HUES48 (cell line): ENCODE data around the gene CDC45.

Experiments used
- H3K27ac ChIP-seq: one replicate; pipeline ENCODE4 v1.7.0; 2013; ENCODE audit warnings: low read depth, low read length, inconsistent platforms
- H3K27me3 ChIP-seq: 2 replicates; pipeline ENCODE4 v1.6.1; 2013; ENCODE audit warnings: mild to moderate bottlenecking, low read length; ENCODE audit not compliant: control insufficient read depth, insufficient read depth
- H3K36me3 ChIP-seq: 2 replicates; pipeline ENCODE4 v1.6.1; 2013; ENCODE audit warnings: low read length; ENCODE audit not compliant: control insufficient read depth, insufficient read depth
- H3K4me1 ChIP-seq: 2 replicates; pipeline ENCODE4 v1.6.1; 2013; ENCODE audit warnings: mild to moderate bottlenecking, low read length; ENCODE audit not compliant: control insufficient read depth, insufficient read depth
- H3K4me3 ChIP-seq: 2 replicates; pipeline ENCODE4 v1.5.1; 2013; ENCODE audit warnings: mild to moderate bottlenecking, low read depth, low read length
- H3K9ac ChIP-seq: 2 replicates; pipeline ENCODE4 v1.6.1; 2013; ENCODE audit warnings: mild to moderate bottlenecking, low read depth, low read length, moderate library complexity
- H3K9me3 ChIP-seq: 2 replicates; pipeline ENCODE4 v1.6.1; 2013; ENCODE audit warnings: low read length; ENCODE audit not compliant: control insufficient read depth, insufficient read depth

CDC45 gene

DNA sequence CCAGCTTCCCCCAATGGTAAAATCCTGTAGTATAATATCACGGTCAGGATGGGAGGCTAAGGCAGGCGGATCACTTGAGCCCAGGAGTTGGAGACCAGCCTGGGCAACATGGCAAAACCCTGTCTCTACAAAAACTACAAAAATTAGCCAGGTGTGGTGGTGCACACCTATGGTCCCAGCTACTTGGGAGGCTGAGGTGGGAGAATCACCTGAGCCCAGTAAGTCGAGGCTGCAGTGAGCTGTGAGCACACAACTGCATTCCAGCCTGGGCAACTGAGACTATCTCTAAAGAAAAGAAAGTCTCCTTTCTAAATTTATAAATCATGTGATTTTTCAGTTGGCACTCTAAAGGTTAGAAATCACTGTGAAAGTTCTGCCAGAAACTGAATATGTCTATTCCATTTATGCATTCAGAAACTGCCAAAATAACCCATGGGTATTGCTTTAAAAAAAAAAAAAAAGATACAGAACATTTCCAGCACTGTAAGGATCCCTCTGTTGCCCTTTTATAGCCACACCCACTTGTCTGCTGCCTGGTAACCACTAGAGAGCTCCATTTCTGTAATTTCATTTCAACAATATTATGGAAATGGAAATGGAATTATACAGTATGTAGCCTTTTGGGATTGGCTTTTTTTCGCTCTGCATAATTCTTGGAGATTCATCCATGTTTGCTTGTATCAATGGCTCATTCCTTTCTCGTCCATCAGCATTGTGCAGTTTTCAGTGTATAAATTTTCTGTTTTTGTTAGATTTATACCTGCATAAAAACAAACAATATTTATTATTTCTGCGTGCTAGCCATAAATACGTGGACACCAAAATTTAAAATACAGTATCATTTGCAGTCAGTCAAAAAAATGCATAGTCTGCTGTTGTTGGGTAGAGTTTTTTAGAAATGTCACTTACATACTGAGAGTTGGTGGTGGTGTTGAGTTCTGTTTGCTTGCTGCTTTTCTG lies 9.4 kb downstream of the CDC45 start:
- H3K4me1 ChIP-seq: no peaks in the 10 kb centered on the region
- H3K9ac ChIP-seq: no peak overlapping the region
- no peak overlapping the region for H3K27ac ChIP-seq
- peaks cover 71% of the 10 kb centered on the region for H3K36me3 ChIP-seq
- H3K27me3 ChIP-seq: no peaks in the 10 kb centered on the region
- no peak overlapping the region for H3K4me3 ChIP-seq
- no peaks in the 10 kb centered on the region for H3K9me3 ChIP-seq

DNA sequence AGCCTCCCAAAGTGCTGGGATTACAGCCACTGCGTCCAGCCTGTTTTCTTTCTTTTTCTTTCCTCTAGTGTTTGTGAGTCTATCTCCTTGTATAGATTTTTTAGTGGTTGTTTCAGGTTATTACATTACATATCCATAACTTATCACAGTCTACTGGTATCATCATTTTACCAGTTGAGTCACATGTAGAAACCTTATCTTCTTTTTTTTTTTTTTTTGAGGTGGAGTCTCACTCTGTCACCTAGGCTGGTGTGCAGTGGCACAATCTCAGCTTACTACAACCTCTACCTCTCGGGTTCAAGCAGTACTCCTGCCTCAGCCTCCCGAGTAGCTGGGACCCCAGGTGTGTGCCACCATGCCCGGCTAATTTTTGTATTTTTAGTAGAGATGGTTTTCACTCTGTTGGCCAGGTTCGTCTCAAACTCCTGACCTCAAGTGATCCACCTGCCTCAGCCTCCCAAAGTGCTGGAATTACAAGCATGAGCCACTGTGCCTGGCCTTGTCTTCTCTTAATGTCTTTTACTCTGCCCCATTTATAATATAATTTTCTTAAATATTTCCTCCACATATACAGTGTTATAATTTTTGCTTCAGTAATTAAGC lies 11.0 kb downstream of the CDC45 start:
- Histone ChIP-seq H3K9ac (no peak overlapping the region), H3K4me1 (no peaks in the 10 kb centered on the region), H3K4me3 (no peak overlapping the region), H3K27ac (no peak overlapping the region), H3K27me3 (no peaks in the 10 kb centered on the region), H3K36me3 (peaks cover 71% of the 10 kb centered on the region), H3K9me3 (no peaks in the 10 kb centered on the region)

DNA sequence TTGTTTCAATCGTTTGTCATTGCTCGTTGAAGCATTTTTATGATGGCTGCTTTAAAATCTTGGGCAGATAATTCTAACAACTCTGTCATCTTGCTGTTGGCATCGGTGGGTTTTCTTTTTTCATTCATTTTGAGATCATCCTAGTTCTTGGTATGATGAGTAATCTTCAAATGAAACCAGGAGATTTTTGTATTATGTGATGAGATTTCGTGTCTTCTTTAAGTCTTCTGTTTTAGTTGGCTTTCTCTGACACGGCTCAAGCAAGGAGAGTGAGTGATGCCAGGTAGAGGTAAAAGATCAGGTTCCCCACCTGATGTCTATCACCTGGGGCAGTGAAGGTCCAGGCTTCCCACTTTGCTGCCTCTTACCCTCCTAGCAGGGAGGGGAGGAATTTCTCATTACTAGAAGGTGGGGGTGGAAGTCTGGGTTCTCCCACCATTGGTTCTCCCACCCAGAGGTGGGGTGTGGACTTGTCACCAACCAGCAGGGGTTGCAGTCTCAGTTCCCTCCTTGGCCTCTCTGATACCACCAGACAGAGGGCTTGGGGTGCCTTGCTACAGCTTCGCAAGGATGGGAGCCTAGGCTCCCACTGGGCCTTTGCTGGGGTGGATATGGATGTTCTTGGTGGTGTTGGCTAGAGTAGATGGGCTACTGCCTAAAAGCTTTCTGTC lies 12.9 kb downstream of the CDC45 start:
- Histone ChIP-seq H3K27ac (no peak overlapping the region), H3K9me3 (no peaks in the 10 kb centered on the region), H3K27me3 (no peaks in the 10 kb centered on the region), H3K36me3 (peaks cover 78% of the 10 kb centered on the region), H3K4me1 (no peaks in the 10 kb centered on the region), H3K4me3 (no peak overlapping the region), H3K9ac (no peak overlapping the region)

DNA sequence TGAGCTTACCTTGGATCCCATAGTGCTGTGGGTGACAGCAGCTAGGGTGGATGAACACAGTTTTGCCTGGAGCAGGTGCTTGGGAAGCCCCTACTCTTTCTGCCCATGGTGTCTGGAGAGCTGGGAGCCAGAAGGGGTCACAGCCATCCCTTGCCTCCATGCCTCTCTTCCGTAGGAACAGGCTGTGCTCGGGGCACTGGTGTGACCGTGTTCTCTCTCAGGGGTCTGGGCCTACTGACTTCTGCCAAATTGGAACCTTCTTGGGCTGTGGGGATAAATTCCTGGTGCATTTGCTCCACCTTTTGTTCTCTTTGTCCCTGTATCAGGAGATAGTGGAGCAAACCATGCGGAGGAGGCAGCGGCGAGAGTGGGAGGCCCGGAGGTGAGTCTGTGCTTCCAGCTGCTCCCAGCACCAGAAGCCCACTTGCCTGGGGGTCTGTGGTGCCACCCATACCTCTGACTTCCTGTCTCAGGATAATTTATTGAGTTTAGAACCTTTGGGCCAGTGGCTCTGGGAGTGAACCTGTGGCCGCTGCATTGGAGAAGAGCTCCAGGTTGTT lies 14.4 kb downstream of the CDC45 start:
- H3K36me3 ChIP-seq: peaks cover 80% of the 10 kb centered on the region
- H3K27me3 ChIP-seq: no peaks in the 10 kb centered on the region
- no peaks in the 10 kb centered on the region for H3K9me3 ChIP-seq
- no peaks in the 10 kb centered on the region for H3K4me1 ChIP-seq
- H3K9ac ChIP-seq: no peak overlapping the region
- H3K27ac ChIP-seq: no peak overlapping the region
- no peak overlapping the region for H3K4me3 ChIP-seq

DNA sequence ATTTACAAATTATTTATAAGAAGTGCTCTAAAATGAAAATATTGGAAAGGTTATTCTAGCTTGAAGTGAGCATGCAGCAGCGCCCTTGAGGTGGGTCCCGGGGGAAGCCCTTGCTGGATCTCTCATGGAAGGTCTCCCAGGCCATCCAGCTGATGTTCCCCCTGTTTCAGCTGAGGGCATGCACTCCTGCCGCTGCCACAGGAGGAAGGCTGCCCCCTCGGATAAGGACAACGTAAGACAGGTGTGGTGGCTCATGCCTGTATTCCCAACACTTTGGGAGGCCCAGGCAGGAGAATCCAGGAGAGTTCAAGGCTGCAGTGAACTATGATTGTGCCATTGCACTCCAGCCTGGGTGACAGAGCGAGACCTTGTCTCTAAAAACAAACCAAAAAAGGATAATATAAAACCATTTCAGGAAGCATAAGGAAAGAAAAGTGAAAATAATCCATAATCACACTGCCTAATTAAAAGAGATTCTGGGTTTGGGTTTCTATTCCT lies 15.0 kb downstream of the CDC45 start:
- no peak overlapping the region for H3K9ac ChIP-seq
- H3K4me3 ChIP-seq: no peak overlapping the region
- no peaks in the 10 kb centered on the region for H3K9me3 ChIP-seq
- H3K27ac ChIP-seq: no peak overlapping the region
- no peaks in the 10 kb centered on the region for H3K4me1 ChIP-seq
- H3K36me3 ChIP-seq: peaks cover 80% of the 10 kb centered on the region
- no peaks in the 10 kb centered on the region for H3K27me3 ChIP-seq

DNA sequence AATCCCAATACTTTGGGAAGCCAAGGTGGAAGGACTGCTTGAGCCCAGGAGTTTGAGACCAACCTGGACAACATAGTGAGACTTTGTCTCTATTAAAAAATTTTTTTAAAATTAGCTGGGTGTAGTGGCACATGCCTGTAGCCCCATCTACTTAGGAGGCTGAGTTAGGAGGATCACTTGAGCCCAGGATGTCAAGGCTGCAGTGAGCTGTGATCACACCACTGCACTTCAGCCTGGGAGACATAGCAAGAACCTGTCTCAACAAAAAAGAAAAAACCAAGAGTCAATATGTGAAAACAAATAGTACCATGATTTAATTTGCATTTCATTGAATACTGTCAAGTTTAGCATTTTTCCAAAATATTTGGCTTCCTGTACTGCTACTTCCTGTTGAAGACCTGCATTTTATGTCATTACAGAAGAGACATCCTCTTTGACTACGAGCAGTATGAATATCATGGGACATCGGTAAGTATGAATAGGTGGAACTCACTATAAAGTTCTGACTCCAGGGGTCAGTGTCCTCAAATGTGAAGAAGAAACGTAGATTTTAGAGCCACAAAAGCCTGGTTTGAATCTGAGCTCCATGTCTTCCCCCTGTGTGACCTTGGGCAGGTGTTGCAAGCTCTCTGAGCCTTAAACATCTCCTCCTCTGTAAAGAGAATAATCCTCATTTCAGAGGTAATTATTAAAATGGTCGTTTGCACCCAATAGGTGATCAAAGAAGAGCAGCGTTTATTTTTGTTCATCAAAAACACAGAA lies 16.0 kb downstream of the CDC45 start:
- no peaks in the 10 kb centered on the region for H3K9me3 ChIP-seq
- no peak overlapping the region for H3K4me3 ChIP-seq
- H3K36me3 ChIP-seq: peaks cover 79% of the 10 kb centered on the region
- no peak overlapping the region for H3K9ac ChIP-seq
- no peaks in the 10 kb centered on the region for H3K27me3 ChIP-seq
- H3K4me1 ChIP-seq: no peaks in the 10 kb centered on the region
- H3K27ac ChIP-seq: no peak overlapping the region

DNA sequence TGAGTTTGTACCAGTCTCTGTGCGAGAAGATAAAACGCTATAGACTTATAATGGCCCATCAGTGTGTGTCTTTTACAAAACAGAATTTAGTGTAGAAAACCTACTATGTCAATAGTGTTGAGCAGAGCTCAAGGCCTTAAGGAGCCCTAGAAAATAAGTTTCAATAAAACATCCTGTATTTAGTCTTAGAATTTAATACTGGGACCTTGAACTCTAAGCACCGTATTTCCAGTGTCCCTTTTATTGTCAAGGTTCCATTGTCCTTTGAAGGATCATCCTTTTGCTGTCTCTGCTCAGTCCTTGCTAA lies 16.6 kb downstream of the CDC45 start:
- H3K27me3 ChIP-seq: no peaks in the 10 kb centered on the region
- H3K36me3 ChIP-seq: peaks cover 79% of the 10 kb centered on the region
- H3K4me3 ChIP-seq: no peak overlapping the region
- H3K9me3 ChIP-seq: no peaks in the 10 kb centered on the region
- H3K27ac ChIP-seq: no peak overlapping the region
- H3K9ac ChIP-seq: no peak overlapping the region
- H3K4me1 ChIP-seq: no peaks in the 10 kb centered on the region

DNA sequence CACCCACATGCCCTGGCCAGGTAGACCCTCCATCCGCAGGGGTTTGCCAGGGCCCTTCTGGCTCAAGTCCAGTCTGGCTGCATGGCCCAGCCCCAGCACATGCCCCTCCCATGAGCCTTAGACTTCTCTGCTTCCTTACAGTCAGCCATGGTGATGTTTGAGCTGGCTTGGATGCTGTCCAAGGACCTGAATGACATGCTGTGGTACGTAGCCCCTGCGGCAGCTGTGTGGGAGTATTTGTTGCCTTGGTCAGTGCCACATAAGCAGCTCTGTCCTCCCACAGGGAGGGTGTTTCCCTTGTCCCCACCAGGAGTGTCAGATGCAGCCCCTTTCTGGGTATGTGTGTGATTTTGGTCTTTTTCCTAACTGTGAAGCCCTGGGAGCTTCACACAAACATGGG lies 17.5 kb downstream of the CDC45 start:
- Histone ChIP-seq H3K27ac (no peak overlapping the region), H3K27me3 (no peaks in the 10 kb centered on the region), H3K36me3 (peaks cover 75% of the 10 kb centered on the region), H3K4me3 (no peak overlapping the region), H3K4me1 (no peaks in the 10 kb centered on the region), H3K9me3 (no peaks in the 10 kb centered on the region), H3K9ac (no peak overlapping the region)

DNA sequence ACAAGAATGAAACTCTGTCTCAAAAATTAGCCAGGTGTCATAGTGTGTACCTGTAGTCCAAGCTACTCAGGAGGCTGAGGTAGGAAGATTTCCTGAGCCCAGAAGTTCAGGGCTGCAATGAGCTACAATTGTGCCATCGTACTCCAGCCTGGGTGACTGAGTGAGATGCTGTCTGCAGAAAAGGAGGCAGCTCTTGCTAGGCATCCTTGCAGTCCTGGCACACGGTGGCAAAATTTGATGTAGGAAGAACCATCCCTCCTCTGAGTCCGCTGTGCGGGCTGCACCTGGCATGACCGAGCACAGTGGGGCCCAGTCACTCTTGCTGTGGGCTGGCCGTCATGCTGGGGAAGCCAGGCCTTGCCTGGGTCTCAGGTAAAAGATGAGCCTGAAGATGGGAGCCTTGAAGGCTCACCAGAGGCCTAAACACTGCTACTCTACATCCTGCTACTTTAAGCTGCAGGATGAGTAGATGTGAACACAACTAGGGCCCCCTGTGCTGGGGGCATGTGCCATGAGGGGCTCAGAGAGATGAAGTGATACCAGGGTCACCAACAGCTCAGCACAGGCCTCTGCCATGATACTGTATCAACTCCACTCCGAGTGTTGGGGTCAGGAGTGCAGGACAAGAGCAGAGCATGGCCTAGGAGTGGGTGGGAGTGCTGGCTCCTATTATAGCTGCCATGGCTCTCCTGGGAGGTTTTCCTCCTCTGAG lies 18.6 kb downstream of the CDC45 start:
- Histone ChIP-seq H3K36me3 (peaks cover 65% of the 10 kb centered on the region), H3K4me3 (no peak overlapping the region), H3K27ac (no peak overlapping the region), H3K27me3 (no peaks in the 10 kb centered on the region), H3K9ac (no peak overlapping the region), H3K4me1 (peaks cover 3% of the 10 kb centered on the region; the same call in 1 of the 2 replicates), H3K9me3 (no peaks in the 10 kb centered on the region)

DNA sequence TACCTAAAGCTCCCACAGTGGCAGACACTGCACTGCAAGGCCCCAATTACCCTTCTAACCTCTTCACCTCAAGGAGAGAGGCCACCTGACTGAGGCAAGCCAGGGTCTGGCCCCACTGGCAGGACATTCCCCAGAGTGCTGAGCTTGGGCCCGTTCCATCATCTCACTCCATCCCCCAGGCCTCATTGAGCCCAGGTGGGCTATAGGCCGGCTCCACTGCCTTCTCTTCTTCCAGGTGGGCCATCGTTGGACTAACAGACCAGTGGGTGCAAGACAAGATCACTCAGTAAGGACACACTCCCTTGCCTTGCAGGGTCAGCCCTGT lies 19.1 kb downstream of the CDC45 start:
- Histone ChIP-seq H3K36me3 (peaks cover 62% of the 10 kb centered on the region), H3K9ac (no peak overlapping the region), H3K9me3 (no peaks in the 10 kb centered on the region), H3K4me1 (peaks cover 4% of the 10 kb centered on the region; the same call in 1 of the 2 replicates), H3K4me3 (no peak overlapping the region), H3K27ac (no peak overlapping the region), H3K27me3 (no peaks in the 10 kb centered on the region)
